Mammary epithelial cell (primary cell): ENCODE results near the gene TARS2.

Experiments used
- CTCF ChIP-seq, 2 donors: IDR thresholded peaks in 1 of 2; conservative IDR thresholded peaks in 1 of 2; 2 replicates each; pipeline ENCODE4 v1.5.1; 2011 to 2012; ENCODE audit warnings: inconsistent platforms in 2 of 2, low read length in 2 of 2, mild to moderate bottlenecking in 2 of 2, control low read depth in 1 of 2, low read depth in 1 of 2; ENCODE audit not compliant: insufficient read depth in 1 of 2; ENCODE audit errors: extremely low read depth in 1 of 2
- EZH2 ChIP-seq: IDR thresholded peaks from 2 replicates; pipeline ENCODE4 v1.6.1; 2012; ENCODE audit warnings: low read length, inconsistent platforms, borderline replicate concordance

- TF ChIP-seq CTCF (conservative IDR thresholded peaks at IDR 0.05 in 1 of 2, IDR thresholded peaks at IDR 0.05 in 1 of 2; ENCODE audit: extremely low read depth in 1 of 2, insufficient read depth in 1 of 2, low read depth in 1 of 2, low read length in 2 of 2), result no peak
- TF ChIP-seq EZH2, result no peak
Measured at GRCh38 chr1:150473659-150474058, 13.6 kb upstream of the TARS2 start.
